ENCODE results near the gene GGA1.

GGA1 gene

DNA sequence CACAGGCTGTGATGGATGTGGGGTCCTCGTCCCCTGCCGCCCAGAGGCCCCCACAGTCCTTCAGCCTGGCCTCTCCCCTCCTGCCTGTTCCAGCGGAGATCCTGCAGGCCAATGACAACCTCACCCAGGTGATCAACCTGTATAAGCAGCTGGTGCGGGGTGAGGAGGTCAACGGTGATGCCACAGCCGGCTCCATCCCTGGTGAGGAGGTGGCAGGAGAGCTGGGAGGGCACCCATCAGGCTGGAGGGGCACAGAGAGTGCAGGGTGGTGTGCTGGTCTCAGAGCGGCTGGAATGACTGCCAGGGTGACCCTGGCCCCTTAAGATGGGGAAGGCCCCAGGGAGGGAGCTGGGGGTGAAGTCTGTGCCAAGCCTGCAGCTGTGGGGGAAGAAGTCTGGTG, 16.2 kb downstream of the GGA1 start:
- Histone ChIP-seq H3K9ac (ENCODE audit: low read length) (no peak overlapping the region), H3K4me3 (ENCODE audit: low read depth, low read length) (no peak overlapping the region), H3K9me3 (ENCODE audit: control insufficient read depth, insufficient read depth, low read depth, low read length) (no peaks in the 10 kb centered on the region), H3K27me3 (ENCODE audit: control insufficient read depth, insufficient read depth, low read length) (no peaks in the 10 kb centered on the region), H3K4me1 (ENCODE audit: control insufficient read depth, insufficient read depth, low read length) (peaks cover 3% of the 10 kb centered on the region; the same call in 1 of the 2 replicates), H3K27ac (ENCODE audit: low read depth, low read length) (no peak overlapping the region), H3K36me3 (ENCODE audit: control insufficient read depth, insufficient read depth, low read length) (peaks cover 78% of the 10 kb centered on the region)

- Histone ChIP-seq H3K27me3 (ENCODE audit: control insufficient read depth, insufficient read depth, low read length) (no peaks in the 10 kb centered on the region), H3K9me3 (ENCODE audit: control insufficient read depth, insufficient read depth, low read depth, low read length) (no peaks in the 10 kb centered on the region), H3K9ac (ENCODE audit: low read length) (no peak overlapping the region), H3K36me3 (ENCODE audit: control insufficient read depth, insufficient read depth, low read length) (peaks cover 71% of the 10 kb centered on the region), H3K4me1 (ENCODE audit: control insufficient read depth, insufficient read depth, low read length) (peaks cover 3% of the 10 kb centered on the region; the same call in 1 of the 2 replicates), H3K27ac (ENCODE audit: low read depth, low read length) (no peak overlapping the region), H3K4me3 (ENCODE audit: low read depth, low read length) (no peak overlapping the region)
These were observed 17.1 kb downstream of the GGA1 start for GRCh38 chr22:37625737-37626136.

GRCh38 chr22:37626144-37626543, 17.5 kb downstream of the GGA1 start:
- H3K27ac ChIP-seq (ENCODE audit: low read depth, low read length) = no peak overlapping the region
- peaks cover 3% of the 10 kb centered on the region; the same call in 1 of the 2 replicates for H3K4me1 ChIP-seq (ENCODE audit: control insufficient read depth, insufficient read depth, low read length)
- H3K9me3 ChIP-seq (ENCODE audit: control insufficient read depth, insufficient read depth, low read depth, low read length) = no peaks in the 10 kb centered on the region
- no peaks in the 10 kb centered on the region for H3K27me3 ChIP-seq (ENCODE audit: control insufficient read depth, insufficient read depth, low read length)
- H3K4me3 ChIP-seq (ENCODE audit: low read depth, low read length) = no peak overlapping the region
- H3K36me3 ChIP-seq (ENCODE audit: control insufficient read depth, insufficient read depth, low read length) = peaks cover 71% of the 10 kb centered on the region
- no peak overlapping the region for H3K9ac ChIP-seq (ENCODE audit: low read length)

DNA sequence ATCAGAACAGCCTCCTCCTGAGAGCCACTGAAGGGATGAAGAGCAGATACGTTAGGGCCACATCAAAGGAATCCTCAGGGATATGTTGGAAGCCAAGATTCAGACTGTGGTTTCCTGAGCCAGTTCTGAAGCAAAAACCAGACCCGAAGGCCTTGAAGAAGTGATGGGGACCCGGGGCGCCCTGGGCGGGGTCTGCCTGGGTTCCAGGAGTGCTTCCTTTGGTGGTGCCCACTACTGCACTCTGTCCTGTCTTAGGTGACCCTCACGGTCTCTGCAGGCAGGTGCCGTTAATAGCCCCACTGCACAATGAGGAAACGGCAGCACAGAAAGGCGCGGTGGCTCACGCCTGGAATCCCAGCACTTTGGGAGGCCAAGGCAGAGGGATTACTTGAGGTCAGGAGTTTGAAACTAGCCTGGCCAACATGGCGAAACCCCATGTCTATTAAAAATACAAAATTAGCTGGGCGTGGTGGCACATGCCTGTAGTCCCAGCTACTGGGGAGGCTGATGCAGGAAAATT, 18.0 kb downstream of the GGA1 start:
- Histone ChIP-seq H3K36me3 (ENCODE audit: control insufficient read depth, insufficient read depth, low read length) (peaks cover 71% of the 10 kb centered on the region), H3K9me3 (ENCODE audit: control insufficient read depth, insufficient read depth, low read depth, low read length) (no peaks in the 10 kb centered on the region), H3K27me3 (ENCODE audit: control insufficient read depth, insufficient read depth, low read length) (no peaks in the 10 kb centered on the region), H3K27ac (ENCODE audit: low read depth, low read length) (no peak overlapping the region), H3K4me3 (ENCODE audit: low read depth, low read length) (no peak overlapping the region), H3K9ac (ENCODE audit: low read length) (no peak overlapping the region), H3K4me1 (ENCODE audit: control insufficient read depth, insufficient read depth, low read length) (peaks cover 3% of the 10 kb centered on the region; the same call in 1 of the 2 replicates)

DNA sequence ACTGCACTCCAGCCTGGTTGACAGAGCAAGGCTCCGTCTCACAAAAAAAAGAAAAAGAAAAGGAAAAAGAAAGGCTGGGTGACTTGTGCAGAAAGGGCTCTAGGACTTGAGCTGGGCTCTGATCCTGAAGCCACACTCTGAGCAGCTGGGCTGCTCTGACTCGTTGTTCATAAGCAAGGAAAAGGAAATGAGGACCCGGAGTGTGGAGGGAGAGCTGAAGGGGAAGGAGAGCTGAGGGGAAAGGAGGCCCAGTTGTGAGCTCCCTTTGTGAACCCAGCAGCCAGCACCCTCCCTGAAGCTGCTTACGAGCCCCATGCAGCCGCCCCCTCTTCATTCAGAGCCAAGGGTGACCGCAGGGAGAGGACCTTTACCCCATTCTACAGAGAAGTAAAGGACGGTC, 18.5 kb downstream of the GGA1 start:
- H3K9me3 ChIP-seq (ENCODE audit: control insufficient read depth, insufficient read depth, low read depth, low read length) = no peaks in the 10 kb centered on the region
- H3K27me3 ChIP-seq (ENCODE audit: control insufficient read depth, insufficient read depth, low read length) = no peaks in the 10 kb centered on the region
- peaks cover 3% of the 10 kb centered on the region; the same call in 1 of the 2 replicates for H3K4me1 ChIP-seq (ENCODE audit: control insufficient read depth, insufficient read depth, low read length)
- H3K9ac ChIP-seq (ENCODE audit: low read length) = no peak overlapping the region
- peaks cover 75% of the 10 kb centered on the region for H3K36me3 ChIP-seq (ENCODE audit: control insufficient read depth, insufficient read depth, low read length)
- H3K4me3 ChIP-seq (ENCODE audit: low read depth, low read length) = no peak overlapping the region
- no peak overlapping the region for H3K27ac ChIP-seq (ENCODE audit: low read depth, low read length)

- peaks cover 79% of the 10 kb centered on the region for H3K36me3 ChIP-seq (ENCODE audit: control insufficient read depth, insufficient read depth, low read length)
- H3K4me1 ChIP-seq (ENCODE audit: control insufficient read depth, insufficient read depth, low read length) = peaks cover 5% of the 10 kb centered on the region; the same call in 1 of the 2 replicates
- H3K27me3 ChIP-seq (ENCODE audit: control insufficient read depth, insufficient read depth, low read length) = no peaks in the 10 kb centered on the region
- no peaks in the 10 kb centered on the region for H3K9me3 ChIP-seq (ENCODE audit: control insufficient read depth, insufficient read depth, low read depth, low read length)
- H3K9ac ChIP-seq (ENCODE audit: low read length) = no peak overlapping the region
- H3K27ac ChIP-seq (ENCODE audit: low read depth, low read length) = no peak overlapping the region
- no peak overlapping the region for H3K4me3 ChIP-seq (ENCODE audit: low read depth, low read length)
These were observed 18.9 kb downstream of the GGA1 start for GRCh38 chr22:37627545-37627944.

DNA sequence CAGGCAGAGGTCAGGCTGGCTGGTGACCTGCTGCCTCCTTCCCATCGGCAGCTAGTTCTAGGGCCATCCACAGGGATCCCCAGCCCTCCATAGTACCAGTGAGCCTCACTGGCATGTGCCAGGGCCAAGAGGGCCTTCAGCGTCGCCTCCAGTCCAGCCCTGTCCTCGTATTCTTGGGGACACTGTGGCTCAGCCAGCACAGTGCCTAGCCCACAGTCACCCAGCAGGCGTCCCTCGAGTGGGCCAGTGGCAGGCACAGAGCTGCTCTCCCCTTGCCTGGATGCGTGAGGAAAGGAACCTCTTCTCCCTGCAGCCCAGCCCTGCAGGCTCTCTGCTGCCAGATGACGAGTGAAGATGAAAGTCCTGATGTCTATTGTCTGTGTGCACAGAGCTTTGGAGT, 20.2 kb downstream of the GGA1 start:
- no peak overlapping the region for H3K27ac ChIP-seq (ENCODE audit: low read depth, low read length)

GRCh38 chr22:37629928-37630327, 21.3 kb downstream of the GGA1 start:
- Histone ChIP-seq H3K36me3 (ENCODE audit: control insufficient read depth, insufficient read depth, low read length) (peaks cover 62% of the 10 kb centered on the region), H3K27ac (ENCODE audit: low read depth, low read length) (no peak overlapping the region), H3K4me3 (ENCODE audit: low read depth, low read length) (no peak overlapping the region), H3K9me3 (ENCODE audit: control insufficient read depth, insufficient read depth, low read depth, low read length) (no peaks in the 10 kb centered on the region), H3K4me1 (ENCODE audit: control insufficient read depth, insufficient read depth, low read length) (peaks cover 24% of the 10 kb centered on the region), H3K27me3 (ENCODE audit: control insufficient read depth, insufficient read depth, low read length) (no peaks in the 10 kb centered on the region), H3K9ac (ENCODE audit: low read length) (no peak overlapping the region)

More for the DNA sequence above, 20.2 kb downstream of the GGA1 start:
- H3K4me1 ChIP-seq (ENCODE audit: control insufficient read depth, insufficient read depth, low read length) = peaks cover 16% of the 10 kb centered on the region
- no peak overlapping the region for H3K9ac ChIP-seq (ENCODE audit: low read length)
- no peak overlapping the region for H3K4me3 ChIP-seq (ENCODE audit: low read depth, low read length)
- no peaks in the 10 kb centered on the region for H3K27me3 ChIP-seq (ENCODE audit: control insufficient read depth, insufficient read depth, low read length)
- no peaks in the 10 kb centered on the region for H3K9me3 ChIP-seq (ENCODE audit: control insufficient read depth, insufficient read depth, low read depth, low read length)
- H3K36me3 ChIP-seq (ENCODE audit: control insufficient read depth, insufficient read depth, low read length) = peaks cover 71% of the 10 kb centered on the region

GRCh38 chr22:37630839-37631435, 22.3 kb downstream of the GGA1 start:
- Histone ChIP-seq H3K4me3 (ENCODE audit: low read depth, low read length) (no peak overlapping the region), H3K9me3 (ENCODE audit: control insufficient read depth, insufficient read depth, low read depth, low read length) (no peaks in the 10 kb centered on the region), H3K9ac (ENCODE audit: low read length) (no peak overlapping the region), H3K27me3 (ENCODE audit: control insufficient read depth, insufficient read depth, low read length) (no peaks in the 10 kb centered on the region), H3K4me1 (ENCODE audit: control insufficient read depth, insufficient read depth, low read length) (peaks cover 24% of the 10 kb centered on the region), H3K36me3 (ENCODE audit: control insufficient read depth, insufficient read depth, low read length) (peaks cover 52% of the 10 kb centered on the region), H3K27ac (ENCODE audit: low read depth, low read length) (no peak overlapping the region)

DNA sequence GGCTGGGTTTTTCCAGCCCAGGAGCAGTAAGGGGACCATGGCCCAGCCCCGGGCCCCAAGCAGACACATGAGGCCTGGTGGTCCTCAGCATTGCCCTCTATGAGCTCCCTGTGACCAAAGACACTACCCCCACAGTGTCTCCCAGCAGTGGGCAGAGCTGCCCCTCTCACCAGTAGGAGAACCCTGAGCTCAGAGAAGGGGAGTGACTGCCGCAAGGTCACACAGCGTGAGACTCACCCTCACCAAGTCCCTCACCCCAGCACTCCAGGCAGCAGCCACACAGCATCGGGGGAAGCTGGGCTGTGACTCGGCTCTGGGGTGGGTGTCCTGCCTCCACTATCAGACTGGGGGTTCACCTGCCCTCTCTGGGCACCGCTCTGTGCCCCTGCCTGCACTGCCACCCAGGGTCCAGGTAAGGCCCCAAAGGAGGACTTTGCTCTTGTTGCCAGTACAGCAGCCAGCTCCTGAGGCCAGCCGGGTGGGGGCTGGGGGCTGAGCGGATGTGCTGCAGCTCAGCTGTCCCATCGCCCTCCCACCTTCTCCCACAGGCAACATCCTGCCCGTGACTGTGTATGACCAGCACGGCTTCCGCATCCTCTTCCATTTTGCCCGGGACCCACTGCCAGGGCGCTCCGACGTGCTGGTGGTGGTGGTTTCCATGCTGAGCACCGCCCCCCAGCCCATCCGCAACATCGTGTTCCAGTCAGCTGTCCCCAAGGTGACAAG, 23.0 kb downstream of the GGA1 start:
- Histone ChIP-seq H3K27me3 (ENCODE audit: control insufficient read depth, insufficient read depth, low read length) (no peaks in the 10 kb centered on the region), H3K9me3 (ENCODE audit: control insufficient read depth, insufficient read depth, low read depth, low read length) (no peaks in the 10 kb centered on the region), H3K36me3 (ENCODE audit: control insufficient read depth, insufficient read depth, low read length) (peaks cover 47% of the 10 kb centered on the region), H3K4me1 (ENCODE audit: control insufficient read depth, insufficient read depth, low read length) (peaks cover 28% of the 10 kb centered on the region), H3K9ac (ENCODE audit: low read length) (no peak overlapping the region), H3K4me3 (ENCODE audit: low read depth, low read length) (no peak overlapping the region), H3K27ac (ENCODE audit: low read depth, low read length) (no peak overlapping the region)

Data from HUES6 (cell line).